Stimulated activated CD8-positive, alpha-beta memory T cell treated with anti-CD3 and anti-CD28 coated beads, Interleukin-7, amount 100 ng/mL, for 4 hours (primary cell): ENCODE data around the gene SSTR3.

ENCODE experiments used
- DNase-seq, 2 donors: peaks; one replicate each; pipeline ENCODE4 v3.0.0-alpha.2; 2020; ENCODE audit warnings: low read depth in 2 of 2

SSTR3 gene

GRCh38 chr22:37196539-37197450 is 15.5 kb downstream of the SSTR3 start:
- no peak for DNase-seq

- no peak for DNase-seq
Observed at GRCh38 chr22:37195921-37196320, 16.4 kb downstream of the SSTR3 start.

- no peak for DNase-seq
Observed at GRCh38 chr22:37194750-37195149, 17.5 kb downstream of the SSTR3 start.

DNA sequence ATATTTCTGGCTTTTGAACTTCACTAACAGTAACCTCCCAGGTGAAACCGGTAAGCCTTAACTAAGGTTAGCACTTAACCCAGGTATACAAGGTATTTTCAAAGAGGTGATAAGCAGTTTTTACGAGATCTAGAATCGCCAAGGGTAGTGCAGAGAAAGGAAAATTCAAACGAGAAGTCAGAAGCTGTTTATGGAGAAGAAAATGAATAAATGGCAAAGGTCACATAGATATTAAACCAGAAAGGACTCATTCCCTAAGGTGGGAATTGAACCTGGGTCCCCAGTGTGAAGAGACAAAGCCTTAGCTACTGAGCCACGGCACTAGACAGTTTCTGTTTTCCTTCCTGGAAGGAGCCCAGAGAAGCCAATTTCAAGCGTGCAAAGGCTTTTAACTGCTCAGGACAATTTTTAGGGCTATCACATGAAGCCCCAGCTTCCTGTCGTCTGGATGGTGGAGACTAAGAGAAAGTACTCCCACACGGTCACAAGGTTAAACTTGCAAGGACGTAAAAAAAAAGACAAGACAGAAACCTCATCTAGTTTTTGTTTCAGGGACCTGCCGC is 18.6 kb downstream of the SSTR3 start:
- DNase-seq = peak in 1 of 2 donors; percentile 14

DNA sequence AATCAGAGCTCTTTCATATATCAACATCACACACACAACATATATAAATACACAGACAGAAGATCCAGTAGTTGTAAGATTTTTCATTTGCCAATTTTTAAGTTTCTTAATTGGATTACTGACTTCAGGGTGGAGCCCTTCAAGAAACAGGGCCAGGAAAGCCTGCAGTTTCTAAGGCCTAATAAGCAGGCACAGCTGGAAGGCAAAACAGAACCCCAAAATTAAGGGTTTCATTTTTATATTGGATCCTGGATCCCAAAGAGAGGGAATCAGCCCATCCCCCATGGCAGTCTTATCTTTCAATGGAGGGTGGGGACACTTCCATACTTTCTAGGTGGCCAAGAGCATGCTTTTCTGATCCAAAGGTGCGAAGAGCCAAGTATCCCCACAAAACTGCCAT is 19.5 kb downstream of the SSTR3 start:
- DNase-seq = no peak

DNA sequence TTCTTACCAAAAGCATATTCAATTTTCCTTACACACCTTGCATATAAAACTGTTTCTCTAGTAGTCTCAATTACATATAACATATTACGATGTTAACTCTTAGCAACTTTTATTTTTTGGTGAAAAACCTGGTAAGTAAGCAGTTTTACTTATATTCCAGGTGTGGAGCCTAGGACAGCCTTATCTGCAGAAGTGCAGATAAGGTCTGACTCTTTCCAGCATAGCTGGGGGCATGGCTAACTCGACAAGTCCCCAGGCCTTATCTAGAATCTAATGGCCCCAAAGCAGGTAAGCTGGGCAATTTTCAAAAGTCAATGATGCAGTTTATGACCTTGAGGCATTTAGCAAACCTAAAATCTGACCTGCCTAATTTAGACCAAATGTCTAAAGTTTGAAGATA is 20.1 kb downstream of the SSTR3 start:
- DNase-seq = no peak

GRCh38 chr22:37190262-37190780 is 22.0 kb downstream of the SSTR3 start:
- DNase-seq = no peak

DNA sequence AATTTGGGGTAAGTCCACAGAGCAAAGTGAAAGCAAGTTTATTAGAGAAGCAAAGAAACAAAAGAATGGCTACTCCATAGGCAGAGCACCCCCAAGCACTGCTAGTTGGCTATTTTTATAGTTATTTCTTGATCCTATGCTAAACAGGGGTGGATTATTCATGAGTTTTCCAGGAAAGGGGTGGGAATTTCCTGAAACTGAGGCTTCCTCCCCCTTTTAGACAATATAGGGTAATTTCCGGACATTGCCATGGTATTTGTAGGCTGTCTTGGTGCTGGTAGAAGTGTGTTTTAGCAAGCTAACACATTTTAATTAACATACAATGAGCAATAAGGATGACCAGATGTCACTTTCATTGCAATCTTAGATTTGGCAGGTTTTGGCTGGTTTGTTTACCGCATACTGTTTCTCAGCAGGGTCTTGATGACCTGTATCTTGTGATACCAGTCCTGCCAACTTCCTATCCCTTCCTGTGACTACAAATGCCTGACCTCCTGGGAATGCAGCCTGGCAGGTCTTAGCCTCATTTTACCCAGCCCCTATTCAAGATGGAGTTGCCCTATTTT is 23.3 kb downstream of the SSTR3 start:
- no peak for DNase-seq

- no peak for DNase-seq
Observed at GRCh38 chr22:37187891-37188761, 24.2 kb downstream of the SSTR3 start, which contains the start of gene C1QTNF6. Gene C1QTNF6 (minus strand): TSS chr22:37188247. CDS start chr22:37188213, 34 bp downstream.

GRCh38 chr22:37187552-37187890 is 24.8 kb downstream of the SSTR3 start:
- DNase-seq = no peak

- DNase-seq = no peak
Observed at GRCh38 chr22:37186997-37187522, 25.2 kb downstream of the SSTR3 start.

GRCh38 chr22:37186228-37186996 is 25.9 kb downstream of the SSTR3 start:
- peak in 1 of 2 donors; percentile 42 for DNase-seq

DNA sequence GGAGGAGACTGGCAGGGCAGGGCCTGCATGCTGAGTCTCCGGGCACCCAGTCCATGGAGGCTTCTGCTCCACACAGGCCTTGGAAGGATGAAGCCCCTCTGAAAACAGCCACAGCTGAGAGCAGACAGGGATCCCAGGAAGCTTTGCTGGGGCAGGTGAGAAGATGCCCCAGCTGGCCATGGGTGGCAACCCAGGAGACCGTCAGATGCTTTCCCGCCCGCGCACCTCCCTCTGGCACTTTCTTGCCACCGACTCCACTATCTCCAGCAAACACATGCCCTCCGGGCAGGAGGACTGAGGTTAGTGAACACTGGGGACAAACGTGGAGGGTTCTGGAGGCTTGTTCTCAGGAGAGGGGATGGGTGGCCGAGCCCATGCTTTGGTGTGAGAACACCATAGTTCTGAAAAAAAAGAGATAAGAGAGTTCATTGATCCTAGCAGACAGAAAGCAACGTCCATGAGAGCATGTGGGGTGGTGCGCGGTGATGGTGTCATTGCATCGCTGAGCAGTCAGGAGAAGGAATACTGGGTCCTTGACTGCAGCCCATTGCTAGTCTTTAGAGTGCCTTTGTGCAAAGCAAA is 26.5 kb downstream of the SSTR3 start:
- no peak for DNase-seq

DNA sequence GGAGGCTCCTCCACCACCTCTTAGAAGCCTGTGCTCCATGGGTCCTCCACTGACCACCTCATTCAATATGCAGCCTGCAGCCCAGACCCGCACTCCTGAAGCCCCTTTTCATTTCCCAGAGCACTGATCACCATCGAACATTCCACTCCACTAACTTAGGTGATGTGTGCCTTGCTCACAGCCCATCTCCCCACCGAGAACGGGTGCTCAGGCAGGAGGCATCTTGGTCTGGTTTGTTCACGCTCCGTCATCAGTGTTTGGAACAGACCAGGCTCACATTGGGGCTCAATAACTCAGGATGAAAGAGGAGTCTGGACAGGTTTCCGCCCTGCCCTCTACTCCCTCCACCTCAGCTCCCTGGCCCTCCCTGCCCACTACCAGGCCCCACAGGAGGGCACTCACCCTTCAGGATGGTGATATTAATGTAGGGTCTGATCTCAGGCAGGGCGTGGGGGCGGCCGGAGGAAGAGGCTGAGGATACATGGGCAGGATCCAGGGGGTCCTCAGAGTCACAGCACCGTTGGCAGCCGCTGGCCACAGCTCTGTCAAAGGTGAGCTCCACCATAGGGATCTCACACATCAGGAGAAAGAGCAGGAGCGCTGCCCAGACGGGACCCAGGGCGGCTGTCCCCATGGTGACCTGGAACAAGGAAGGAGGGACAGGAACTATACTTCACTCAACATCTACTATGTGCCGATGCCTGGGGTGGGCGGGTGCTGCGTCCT is 27.3 kb downstream of the SSTR3 start:
- no peak for DNase-seq

DNA sequence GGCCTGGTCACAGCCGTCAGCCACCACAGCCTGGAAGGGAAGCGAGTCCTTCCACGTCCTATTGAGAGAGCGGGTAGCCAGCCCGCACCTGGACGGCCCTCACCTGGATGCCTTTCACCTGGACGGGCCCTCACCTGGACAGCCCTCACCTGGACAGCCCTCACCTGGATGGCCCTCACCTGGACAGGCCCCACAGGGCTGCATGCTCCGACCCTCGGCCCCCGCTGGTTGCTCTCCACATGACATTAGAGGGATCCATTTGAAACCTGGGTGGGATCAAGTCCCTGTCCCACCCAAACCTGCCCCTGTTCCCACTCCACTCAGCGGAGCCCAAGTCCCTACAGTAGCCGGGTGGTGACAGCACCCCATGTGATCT is 27.9 kb downstream of the SSTR3 start:
- no peak for DNase-seq

DNA sequence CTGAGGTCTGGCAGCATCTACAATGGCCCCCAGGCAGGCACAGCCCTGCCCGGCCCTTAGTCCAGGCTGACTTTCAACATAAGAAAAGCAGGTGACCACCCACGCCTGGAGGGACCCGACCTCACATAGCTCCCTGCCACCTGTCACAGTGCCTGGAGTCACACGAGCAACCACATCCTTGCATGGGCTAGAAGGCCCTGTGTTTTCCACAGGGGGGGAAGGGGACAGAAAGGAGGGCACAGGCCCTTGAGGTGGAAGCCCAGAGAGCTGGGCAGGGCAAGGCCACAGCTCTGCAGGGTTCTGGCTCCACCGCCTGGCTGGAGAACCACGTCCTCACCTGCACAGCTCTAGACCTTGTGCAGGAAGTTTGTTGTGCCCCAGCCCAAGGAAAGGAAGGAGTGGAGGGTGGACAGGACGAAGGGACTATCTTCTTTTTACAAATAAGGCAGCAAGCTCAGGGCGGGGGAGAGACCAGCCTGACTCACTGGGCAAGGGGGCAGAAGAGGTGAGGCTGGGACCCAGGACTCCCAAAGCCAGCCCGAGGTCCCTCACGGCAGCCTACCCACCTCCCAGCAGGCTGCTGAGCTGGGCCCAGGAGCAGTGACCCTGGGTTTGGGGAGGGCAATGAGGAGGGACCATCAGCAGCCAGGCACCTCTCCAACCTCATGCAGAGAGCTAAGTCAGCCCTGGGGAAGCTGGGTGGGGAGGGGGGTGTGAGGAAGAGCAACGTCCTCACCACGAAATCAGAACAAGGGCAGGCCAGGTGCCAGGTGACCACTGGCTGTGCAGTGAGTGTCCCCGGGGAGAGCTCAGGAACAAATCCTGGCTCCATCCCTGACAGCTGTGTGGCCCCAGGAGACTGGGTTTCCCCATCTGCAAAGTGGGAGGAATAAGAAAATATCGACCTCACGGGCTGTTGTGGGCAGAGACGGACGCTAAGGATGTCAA is 28.6 kb downstream of the SSTR3 start:
- DNase-seq = no peak

GRCh38 chr22:37182949-37183245 is 29.4 kb downstream of the SSTR3 start:
- DNase-seq = no peak

GRCh38 chr22:37182101-37182948 is 30.0 kb downstream of the SSTR3 start:
- DNase-seq = no peak
